Thyroid gland (tissue), 4 donors: Measurements from ENCODE around the gene CTNNA3.

ENCODE experiments used
- CTCF ChIP-seq, 6 experiments: fragments of 200-600 bp in 3 of 6; fragments of 450-650 bp in 3 of 6; sonication (generic) in 3 of 6; IDR thresholded peaks; one replicate each; pipeline ENCODE4 v1.5.1; 2016 to 2019; ENCODE audit warnings: antibody characterized with exemption in 6 of 6, mild to moderate bottlenecking in 2 of 6, inconsistent platforms in 1 of 6, moderate library complexity in 1 of 6
- POLR2A ChIP-seq, 2 donors: fragments of 450-650 bp; IDR thresholded peaks; one replicate each; pipeline ENCODE4 v1.6.1; 2017; ENCODE audit warnings: antibody characterized with exemption in 2 of 2, mild to moderate bottlenecking in 2 of 2, moderate library complexity in 1 of 2

- TF ChIP-seq CTCF (IDR thresholded peaks at IDR 0.05) (no peak), POLR2A (IDR thresholded peaks at IDR 0.05) (no peak)
Measured at GRCh38 chr10:66151346-66151745, 1544.6 kb downstream of the CTNNA3 start.
